ENCODE data around the gene ADGRL2. TPM values are rescaled to one million over a fixed set of nuclear protein-coding genes. Genes with fewer than 3 reads are reported as not detected.

ADGRL2 gene
- total RNA-seq, 2 donors from 2014 or later, result 7.4 to 10.5 TPM

DNA sequence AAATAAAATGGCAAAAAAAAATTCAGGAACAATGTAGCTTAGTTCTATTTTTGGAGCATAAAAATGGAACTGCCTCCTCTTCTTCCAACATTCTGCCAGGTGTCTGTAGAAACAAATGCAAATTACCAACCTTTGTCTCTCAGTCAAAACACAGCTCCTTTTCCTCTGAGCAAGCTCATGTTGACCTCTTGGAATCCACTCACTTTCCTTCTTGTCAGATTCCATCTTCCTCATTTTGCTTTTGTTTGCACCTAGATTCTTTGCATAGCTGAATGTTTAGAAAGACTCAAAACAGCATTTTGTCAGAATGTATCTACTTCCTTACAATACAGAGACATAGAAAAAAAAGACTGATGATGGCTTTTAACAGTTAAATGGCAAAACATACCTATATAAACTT lies 178.2 kb downstream of the ADGRL2 start:
- Histone ChIP-seq H3K9ac (ENCODE audit: low read depth in 2 of 2, low read length in 2 of 2) (no peak overlapping the region), H3K36me3 (no peaks in the 10 kb centered on the region), H3K27ac (no peak overlapping the region), H3K4me3 (no peak overlapping the region), H3K27me3 (no peaks in the 10 kb centered on the region), H3K9me3 (no peaks in the 10 kb centered on the region), H3K4me1 (no peaks in the 10 kb centered on the region)
- intact Hi-C loops (cut with DNase I), result no loop called here
- no peak for TF ChIP-seq CTCF (IDR thresholded peaks at IDR 0.05)
- no peak for DNase-seq

DNA sequence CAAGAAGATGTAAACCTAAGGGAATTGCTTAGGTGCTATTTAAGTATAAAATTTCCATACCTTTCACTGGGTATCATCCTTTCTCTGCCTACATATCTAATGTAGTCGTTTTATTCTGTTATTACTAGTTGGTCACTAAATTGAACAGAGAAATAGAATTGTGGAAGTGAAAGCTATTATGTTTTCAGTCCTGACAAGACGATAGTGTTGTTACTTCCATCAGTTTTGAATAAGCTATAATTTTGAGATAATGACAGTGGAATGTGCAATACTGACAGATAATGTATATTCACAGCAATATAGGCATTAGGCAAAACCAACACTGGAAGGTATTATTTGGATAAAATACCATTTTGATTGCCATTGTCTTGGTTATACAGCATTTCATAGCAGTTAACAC lies 181.8 kb downstream of the ADGRL2 start:
- no peak overlapping the region for H3K9ac ChIP-seq (ENCODE audit: low read depth in 2 of 2, low read length in 2 of 2)
- DNase-seq, result no peak
- no peaks in the 10 kb centered on the region for H3K9me3 ChIP-seq
- no peaks in the 10 kb centered on the region for H3K27me3 ChIP-seq
- intact Hi-C loops (cut with DNase I), result no loop called here
- no peaks in the 10 kb centered on the region for H3K4me1 ChIP-seq
- no peaks in the 10 kb centered on the region for H3K36me3 ChIP-seq
- no peak overlapping the region for H3K4me3 ChIP-seq
- TF ChIP-seq CTCF (IDR thresholded peaks at IDR 0.05), result no peak
- no peak overlapping the region for H3K27ac ChIP-seq

DNA sequence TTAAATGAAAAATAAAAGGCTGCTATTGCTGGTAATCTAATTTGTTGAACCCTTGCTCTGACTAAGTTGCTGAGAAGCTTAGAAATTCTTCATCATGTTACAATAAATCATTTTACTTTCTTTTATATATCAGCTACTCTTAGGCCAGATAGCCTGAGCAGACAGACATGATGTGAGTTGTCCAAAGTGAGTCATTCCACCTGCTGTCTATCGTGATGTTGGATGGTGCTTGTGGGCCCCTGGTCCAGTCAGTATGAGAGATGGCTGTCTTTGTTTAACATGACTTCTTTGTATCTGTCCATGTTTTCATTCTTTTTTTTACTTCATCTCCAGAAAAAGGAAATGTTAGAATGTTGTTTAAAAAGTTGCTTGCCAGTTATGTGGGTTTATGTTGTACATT lies 188.8 kb downstream of the ADGRL2 start:
- intact Hi-C loops (cut with DNase I), result no loop called here
- H3K27ac ChIP-seq, result no peak overlapping the region
- no peaks in the 10 kb centered on the region for H3K36me3 ChIP-seq
- H3K9me3 ChIP-seq, result no peaks in the 10 kb centered on the region
- H3K4me3 ChIP-seq, result no peak overlapping the region
- no peak for DNase-seq
- TF ChIP-seq CTCF (IDR thresholded peaks at IDR 0.05), result no peak
- no peak overlapping the region for H3K9ac ChIP-seq (ENCODE audit: low read depth in 2 of 2, low read length in 2 of 2)
- H3K4me1 ChIP-seq, result no peaks in the 10 kb centered on the region
- H3K27me3 ChIP-seq, result no peaks in the 10 kb centered on the region

DNA sequence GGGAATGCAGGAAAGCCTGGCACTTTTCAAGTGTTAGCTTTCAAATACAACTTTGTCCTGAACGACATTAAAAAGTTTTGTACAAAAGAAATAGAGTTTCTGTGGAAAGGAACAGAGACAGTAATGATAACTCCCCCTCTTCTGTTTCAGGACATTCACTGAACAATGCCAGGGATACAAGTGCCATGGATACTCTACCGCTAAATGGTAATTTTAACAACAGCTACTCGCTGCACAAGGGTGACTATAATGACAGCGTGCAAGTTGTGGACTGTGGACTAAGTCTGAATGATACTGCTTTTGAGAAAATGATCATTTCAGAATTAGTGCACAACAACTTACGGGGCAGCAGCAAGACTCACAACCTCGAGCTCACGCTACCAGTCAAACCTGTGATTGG lies 189.5 kb downstream of the ADGRL2 start:
- TF ChIP-seq CTCF (IDR thresholded peaks at IDR 0.05), result no peak
- Histone ChIP-seq H3K36me3 (no peaks in the 10 kb centered on the region), H3K27me3 (no peaks in the 10 kb centered on the region), H3K9me3 (no peaks in the 10 kb centered on the region), H3K27ac (no peak overlapping the region), H3K9ac (ENCODE audit: low read depth in 2 of 2, low read length in 2 of 2) (no peak overlapping the region), H3K4me3 (no peak overlapping the region), H3K4me1 (no peaks in the 10 kb centered on the region)
- intact Hi-C loops (cut with DNase I), result no loop called here
- DNase-seq, result no peak

DNA sequence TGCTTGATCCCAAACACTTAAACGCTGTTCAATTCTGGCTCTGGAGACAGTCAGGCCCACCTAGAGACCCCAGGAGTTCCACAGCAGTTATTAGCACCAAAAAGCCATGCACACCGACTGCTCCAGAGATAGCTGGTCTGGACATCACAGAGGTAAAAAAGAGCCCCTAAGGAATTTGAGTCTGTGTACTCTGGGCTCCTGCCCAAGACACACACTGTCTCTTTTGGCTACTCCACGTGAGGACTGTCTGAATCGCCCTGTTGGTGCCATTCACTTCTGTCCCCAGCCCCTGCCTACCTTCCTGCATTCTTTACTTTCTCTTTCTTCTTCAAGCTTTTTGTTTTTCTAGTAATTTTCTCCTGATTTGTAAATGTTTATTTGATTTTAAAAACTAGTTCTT lies 197.4 kb downstream of the ADGRL2 start:
- H3K27me3 ChIP-seq, result no peaks in the 10 kb centered on the region
- H3K27ac ChIP-seq, result no peak overlapping the region
- no peak overlapping the region for H3K4me3 ChIP-seq
- no peak overlapping the region for H3K9ac ChIP-seq (ENCODE audit: low read depth in 2 of 2, low read length in 2 of 2)
- no peak for DNase-seq
- intact Hi-C loops (cut with DNase I), result no loop called here
- no peaks in the 10 kb centered on the region for H3K36me3 ChIP-seq
- no peak for TF ChIP-seq CTCF (IDR thresholded peaks at IDR 0.05)
- no peaks in the 10 kb centered on the region for H3K9me3 ChIP-seq
- H3K4me1 ChIP-seq, result no peaks in the 10 kb centered on the region

DNA sequence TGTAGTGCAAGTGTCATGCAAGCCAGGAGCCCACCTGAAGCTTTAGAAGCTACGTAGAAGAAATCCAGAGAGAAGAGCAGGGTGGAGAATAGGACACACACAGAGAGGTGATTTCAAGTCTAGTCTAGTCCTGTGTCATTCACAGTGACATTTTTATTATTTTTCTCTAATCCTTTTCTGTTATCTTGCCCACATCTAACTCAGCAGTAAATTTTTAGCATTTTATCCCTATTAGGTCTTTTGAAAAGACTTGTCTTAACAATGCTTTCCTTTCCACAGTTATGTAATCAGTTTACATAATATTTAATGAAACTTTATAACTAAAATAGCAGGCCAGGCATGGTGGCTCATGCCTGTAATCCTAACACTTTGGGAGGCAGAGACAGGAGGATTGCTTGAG lies 198.6 kb downstream of the ADGRL2 start:
- no peak for DNase-seq
- TF ChIP-seq CTCF (IDR thresholded peaks at IDR 0.05), result no peak
- Histone ChIP-seq H3K4me1 (no peaks in the 10 kb centered on the region), H3K9ac (ENCODE audit: low read depth in 2 of 2, low read length in 2 of 2) (no peak overlapping the region), H3K27ac (no peak overlapping the region), H3K4me3 (no peak overlapping the region), H3K27me3 (no peaks in the 10 kb centered on the region), H3K9me3 (no peaks in the 10 kb centered on the region), H3K36me3 (no peaks in the 10 kb centered on the region)
- intact Hi-C loops (cut with DNase I), result no loop called here

Data from colonic mucosa (tissue), 4 donors.